ENCODE data around the gene DEAF1. TPM values are rescaled to one million over a fixed set of nuclear protein-coding genes. Genes with fewer than 3 reads are reported as not detected.
A peak's percentile ranks its signal among the peaks of the same experiment; 100 is the strongest.

The DEAF1 gene
- total and polyA plus RNA-seq, 9 of the 15 experiments (the other 6 are each of a cell fraction or from before 2014, with no cell fraction given), result 2.0 to 69.1 (median 26.8) TPM

- TF ChIP-seq, protein P1, sequence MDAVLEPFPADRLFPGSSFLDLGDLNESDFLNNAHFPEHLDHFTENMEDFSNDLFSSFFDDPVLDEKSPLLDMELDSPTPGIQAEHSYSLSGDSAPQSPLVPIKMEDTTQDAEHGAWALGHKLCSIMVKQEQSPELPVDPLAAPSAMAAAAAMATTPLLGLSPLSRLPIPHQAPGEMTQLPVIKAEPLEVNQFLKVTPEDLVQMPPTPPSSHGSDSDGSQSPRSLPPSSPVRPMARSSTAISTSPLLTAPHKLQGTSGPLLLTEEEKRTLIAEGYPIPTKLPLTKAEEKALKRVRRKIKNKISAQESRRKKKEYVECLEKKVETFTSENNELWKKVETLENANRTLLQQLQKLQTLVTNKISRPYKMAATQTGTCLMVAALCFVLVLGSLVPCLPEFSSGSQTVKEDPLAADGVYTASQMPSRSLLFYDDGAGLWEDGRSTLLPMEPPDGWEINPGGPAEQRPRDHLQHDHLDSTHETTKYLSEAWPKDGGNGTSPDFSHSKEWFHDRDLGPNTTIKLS (IDR thresholded peaks at IDR 0.05; ENCODE audit: borderline replicate concordance, low read depth), result 0 out of 2 replicates have a peak, but pooled peaks have one; percentile 53
- peak; percentile 67 to 81 for TF ChIP-seq E2F6 (IDR thresholded peaks at IDR 0.05; ENCODE audit: borderline replicate concordance in 1 of 2, extremely low read depth in 1 of 2, insufficient read depth in 1 of 2, insufficient read length in 1 of 2, low read depth in 1 of 2, low read length in 1 of 2, poor library complexity in 1 of 2, severe bottlenecking in 1 of 2)
- peak; percentile 85 for TF ChIP-seq EGR1 (conservative IDR thresholded peaks at IDR 0.05)
- TF ChIP-seq MBD2 (IDR thresholded peaks at IDR 0.05; ENCODE audit: borderline replicate concordance, low read depth), result no peak
- TF ChIP-seq STAG1 (CRISPR knock-in tag; IDR thresholded peaks at IDR 0.05; ENCODE audit: borderline replicate concordance), result no peak
- peak; percentile 88 for TF ChIP-seq ELF1 (tag; IDR thresholded peaks at IDR 0.05)
- no peak for TF ChIP-seq ZNF121 (CRISPR knock-in tag; conservative IDR thresholded peaks at IDR 0.05)
- TF ChIP-seq KHSRP (IDR thresholded peaks at IDR 0.05), result no peak
- TF ChIP-seq HMGN3 (IDR thresholded peaks at IDR 0.05; ENCODE audit: borderline replicate concordance, extremely low read depth, insufficient read length, low read depth, low read length), result peak; percentile 15
- peak; percentile 64; the same call in 1 of the 2 replicates for TF ChIP-seq EP400 (IDR thresholded peaks at IDR 0.05)
- peak; percentile 34; the same call in 1 of the 2 replicates for TF ChIP-seq PHF8 (IDR thresholded peaks at IDR 0.05; ENCODE audit: borderline replicate concordance, low read length)
- TF ChIP-seq ZBTB7A (IDR thresholded peaks at IDR 0.05; ENCODE audit: borderline replicate concordance, control insufficient read depth, low read depth, low read length), result peak; percentile 71; the same call in 1 of the 2 replicates
- TF ChIP-seq TBP (optimal IDR thresholded peaks at IDR 0.05; ENCODE audit: low read depth, low read length), result peak; percentile 19
- TF ChIP-seq, protein P2, sequence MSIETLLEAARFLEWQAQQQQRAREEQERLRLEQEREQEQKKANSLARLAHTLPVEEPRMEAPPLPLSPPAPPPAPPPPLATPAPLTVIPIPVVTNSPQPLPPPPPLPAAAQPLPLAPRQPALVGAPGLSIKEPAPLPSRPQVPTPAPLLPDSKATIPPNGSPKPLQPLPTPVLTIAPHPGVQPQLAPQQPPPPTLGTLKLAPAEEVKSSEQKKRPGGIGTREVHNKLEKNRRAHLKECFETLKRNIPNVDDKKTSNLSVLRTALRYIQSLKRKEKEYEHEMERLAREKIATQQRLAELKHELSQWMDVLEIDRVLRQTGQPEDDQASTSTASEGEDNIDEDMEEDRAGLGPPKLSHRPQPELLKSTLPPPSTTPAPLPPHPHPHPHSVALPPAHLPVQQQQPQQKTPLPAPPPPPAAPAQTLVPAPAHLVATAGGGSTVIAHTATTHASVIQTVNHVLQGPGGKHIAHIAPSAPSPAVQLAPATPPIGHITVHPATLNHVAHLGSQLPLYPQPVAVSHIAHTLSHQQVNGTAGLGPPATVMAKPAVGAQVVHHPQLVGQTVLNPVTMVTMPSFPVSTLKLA (conservative IDR thresholded peaks at IDR 0.05), result peak; percentile 48 to 69; a peak in 2 of 4 replicates
- TF ChIP-seq NR2C1 (IDR thresholded peaks at IDR 0.05), result no peak
- no peak for TF ChIP-seq NR2C1 (tag; IDR thresholded peaks at IDR 0.05)
- TF ChIP-seq GABPB1 (CRISPR knock-in tag; IDR thresholded peaks at IDR 0.05), result peak; percentile 47; the same call in 1 of the 2 replicates
- no peak for TF ChIP-seq PURB (CRISPR knock-in tag; IDR thresholded peaks at IDR 0.05; ENCODE audit: low read depth)
- TF ChIP-seq ZNF311 (CRISPR knock-in tag; IDR thresholded peaks at IDR 0.05), result no peak
- no peak for TF ChIP-seq KDM1A (IDR thresholded peaks at IDR 0.05)
- TF ChIP-seq HDAC1 (IDR thresholded peaks at IDR 0.05), result 0 out of 4 replicates have a peak, but pooled peaks of 1 of the 2 experiments have one; percentile 47
- TF ChIP-seq FOXA3 (CRISPR knock-in tag; conservative IDR thresholded peaks at IDR 0.05 in 1 of 2, IDR thresholded peaks at IDR 0.05 in 1 of 2), result no peak
Measured at GRCh38 chr11:726278-727220, 31.5 kb upstream of the DEAF1 start (continued).
